ENCODE measurements around the gene CFAP68.

DNA sequence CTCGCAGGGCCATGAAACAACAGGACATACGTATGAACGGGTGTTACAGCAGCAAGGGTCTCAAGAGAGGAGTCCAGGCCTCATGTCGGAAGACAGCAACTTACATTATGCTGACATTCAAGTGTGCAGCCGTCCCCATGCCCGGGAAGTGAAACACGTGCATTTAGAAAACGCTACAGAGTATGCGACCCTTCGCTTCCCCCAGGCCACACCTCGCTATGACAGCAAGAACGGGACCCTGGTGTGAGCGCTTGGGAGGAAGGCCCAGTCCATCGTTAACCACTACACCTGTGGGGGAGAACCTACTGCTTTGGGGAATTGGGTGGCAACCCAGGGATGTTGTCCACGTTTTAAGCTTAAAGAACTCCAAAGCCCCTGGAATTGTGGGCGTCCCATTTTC, 46.6 kb downstream of the CFAP68 start:
- no peak for TF ChIP-seq CEBPB (IDR thresholded peaks at IDR 0.05; ENCODE audit: low read depth)
- TF ChIP-seq POLR2AphosphoS5 (IDR thresholded peaks at IDR 0.05; ENCODE audit: low read depth, low read length) = no peak
- TF ChIP-seq, protein P1, sequence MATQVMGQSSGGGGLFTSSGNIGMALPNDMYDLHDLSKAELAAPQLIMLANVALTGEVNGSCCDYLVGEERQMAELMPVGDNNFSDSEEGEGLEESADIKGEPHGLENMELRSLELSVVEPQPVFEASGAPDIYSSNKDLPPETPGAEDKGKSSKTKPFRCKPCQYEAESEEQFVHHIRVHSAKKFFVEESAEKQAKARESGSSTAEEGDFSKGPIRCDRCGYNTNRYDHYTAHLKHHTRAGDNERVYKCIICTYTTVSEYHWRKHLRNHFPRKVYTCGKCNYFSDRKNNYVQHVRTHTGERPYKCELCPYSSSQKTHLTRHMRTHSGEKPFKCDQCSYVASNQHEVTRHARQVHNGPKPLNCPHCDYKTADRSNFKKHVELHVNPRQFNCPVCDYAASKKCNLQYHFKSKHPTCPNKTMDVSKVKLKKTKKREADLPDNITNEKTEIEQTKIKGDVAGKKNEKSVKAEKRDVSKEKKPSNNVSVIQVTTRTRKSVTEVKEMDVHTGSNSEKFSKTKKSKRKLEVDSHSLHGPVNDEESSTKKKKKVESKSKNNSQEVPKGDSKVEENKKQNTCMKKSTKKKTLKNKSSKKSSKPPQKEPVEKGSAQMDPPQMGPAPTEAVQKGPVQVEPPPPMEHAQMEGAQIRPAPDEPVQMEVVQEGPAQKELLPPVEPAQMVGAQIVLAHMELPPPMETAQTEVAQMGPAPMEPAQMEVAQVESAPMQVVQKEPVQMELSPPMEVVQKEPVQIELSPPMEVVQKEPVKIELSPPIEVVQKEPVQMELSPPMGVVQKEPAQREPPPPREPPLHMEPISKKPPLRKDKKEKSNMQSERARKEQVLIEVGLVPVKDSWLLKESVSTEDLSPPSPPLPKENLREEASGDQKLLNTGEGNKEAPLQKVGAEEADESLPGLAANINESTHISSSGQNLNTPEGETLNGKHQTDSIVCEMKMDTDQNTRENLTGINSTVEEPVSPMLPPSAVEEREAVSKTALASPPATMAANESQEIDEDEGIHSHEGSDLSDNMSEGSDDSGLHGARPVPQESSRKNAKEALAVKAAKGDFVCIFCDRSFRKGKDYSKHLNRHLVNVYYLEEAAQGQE (IDR thresholded peaks at IDR 0.05; ENCODE audit: low read depth) = no peak
- TF ChIP-seq POLR2A (IDR thresholded peaks at IDR 0.05; ENCODE audit: borderline replicate concordance, extremely low read depth, insufficient read depth, insufficient read length) = no peak
- TF ChIP-seq, protein P2, sequence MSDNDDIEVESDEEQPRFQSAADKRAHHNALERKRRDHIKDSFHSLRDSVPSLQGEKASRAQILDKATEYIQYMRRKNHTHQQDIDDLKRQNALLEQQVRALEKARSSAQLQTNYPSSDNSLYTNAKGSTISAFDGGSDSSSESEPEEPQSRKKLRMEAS (IDR thresholded peaks at IDR 0.05) = no peak
- TF ChIP-seq, protein P3, sequence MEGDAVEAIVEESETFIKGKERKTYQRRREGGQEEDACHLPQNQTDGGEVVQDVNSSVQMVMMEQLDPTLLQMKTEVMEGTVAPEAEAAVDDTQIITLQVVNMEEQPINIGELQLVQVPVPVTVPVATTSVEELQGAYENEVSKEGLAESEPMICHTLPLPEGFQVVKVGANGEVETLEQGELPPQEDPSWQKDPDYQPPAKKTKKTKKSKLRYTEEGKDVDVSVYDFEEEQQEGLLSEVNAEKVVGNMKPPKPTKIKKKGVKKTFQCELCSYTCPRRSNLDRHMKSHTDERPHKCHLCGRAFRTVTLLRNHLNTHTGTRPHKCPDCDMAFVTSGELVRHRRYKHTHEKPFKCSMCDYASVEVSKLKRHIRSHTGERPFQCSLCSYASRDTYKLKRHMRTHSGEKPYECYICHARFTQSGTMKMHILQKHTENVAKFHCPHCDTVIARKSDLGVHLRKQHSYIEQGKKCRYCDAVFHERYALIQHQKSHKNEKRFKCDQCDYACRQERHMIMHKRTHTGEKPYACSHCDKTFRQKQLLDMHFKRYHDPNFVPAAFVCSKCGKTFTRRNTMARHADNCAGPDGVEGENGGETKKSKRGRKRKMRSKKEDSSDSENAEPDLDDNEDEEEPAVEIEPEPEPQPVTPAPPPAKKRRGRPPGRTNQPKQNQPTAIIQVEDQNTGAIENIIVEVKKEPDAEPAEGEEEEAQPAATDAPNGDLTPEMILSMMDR (IDR thresholded peaks at IDR 0.05 in 2 of 3, conservative IDR thresholded peaks at IDR 0.05 in 1 of 3; ENCODE audit: borderline replicate concordance in 1 of 3, insufficient read depth in 1 of 3, low read depth in 2 of 3, low read length in 2 of 3) = no peak
- TF ChIP-seq EZH2phosphoT487 (IDR thresholded peaks at IDR 0.05; ENCODE audit: borderline replicate concordance) = no peak
- no peak for TF ChIP-seq RAD21 (IDR thresholded peaks at IDR 0.05; ENCODE audit: low read depth)
- no peak for TF ChIP-seq ZNF274 (IDR thresholded peaks at IDR 0.05; ENCODE audit: low read depth, low read length)
- no peak for TF ChIP-seq TCF7L2 (IDR thresholded peaks at IDR 0.05; ENCODE audit: borderline replicate concordance, extremely low read depth, insufficient read depth, insufficient read length)
- TF ChIP-seq SP1 (IDR thresholded peaks at IDR 0.05; ENCODE audit: low read depth) = no peak
- TF ChIP-seq EZH2 (IDR thresholded peaks at IDR 0.05) = no peak
- TF ChIP-seq ZFX (IDR thresholded peaks at IDR 0.05) = no peak
- TF ChIP-seq YY1 (IDR thresholded peaks at IDR 0.05; ENCODE audit: extremely low read depth, insufficient replicate concordance, low read depth, low read length) = no peak
